Measurements from ENCODE around the gene RNU4-1.

The RNU4-1 gene

GRCh38 chr12:120321382-120322202 is 28.6 kb upstream of the RNU4-1 start:
- H3K9me3 ChIP-seq (ENCODE audit: control insufficient read depth, insufficient read depth, low read length) = no peaks in the 10 kb centered on the region
- H3K4me1 ChIP-seq (ENCODE audit: insufficient read depth, low read length) = no peaks in the 10 kb centered on the region
- no peak overlapping the region for H3K9ac ChIP-seq (ENCODE audit: low read depth, low read length)
- no peaks in the 10 kb centered on the region for H3K36me3 ChIP-seq (ENCODE audit: insufficient read depth, low read length)

GRCh38 chr12:120317224-120318105 is 24.4 kb upstream of the RNU4-1 start:
- no peaks in the 10 kb centered on the region for H3K4me1 ChIP-seq (ENCODE audit: insufficient read depth, low read length)
- H3K36me3 ChIP-seq (ENCODE audit: insufficient read depth, low read length) = no peaks in the 10 kb centered on the region
- peak overlapping the region; percentile 64 for H3K9ac ChIP-seq (ENCODE audit: low read depth, low read length)
- H3K9me3 ChIP-seq (ENCODE audit: control insufficient read depth, insufficient read depth, low read length) = no peaks in the 10 kb centered on the region

- Histone ChIP-seq H3K9ac (ENCODE audit: low read depth, low read length) (peak overlapping the region; percentile 64), H3K36me3 (ENCODE audit: insufficient read depth, low read length) (no peaks in the 10 kb centered on the region), H3K9me3 (ENCODE audit: control insufficient read depth, insufficient read depth, low read length) (no peaks in the 10 kb centered on the region), H3K4me1 (ENCODE audit: insufficient read depth, low read length) (no peaks in the 10 kb centered on the region)
These were observed 23.8 kb upstream of the RNU4-1 start for GRCh38 chr12:120316798-120317223.

- Histone ChIP-seq H3K9me3 (ENCODE audit: control insufficient read depth, insufficient read depth, low read length) (no peaks in the 10 kb centered on the region), H3K4me1 (ENCODE audit: insufficient read depth, low read length) (no peaks in the 10 kb centered on the region), H3K36me3 (ENCODE audit: insufficient read depth, low read length) (no peaks in the 10 kb centered on the region), H3K9ac (ENCODE audit: low read depth, low read length) (no peak overlapping the region)
These were observed 21.2 kb upstream of the RNU4-1 start for GRCh38 chr12:120314220-120314619.

- H3K9me3 ChIP-seq (ENCODE audit: control insufficient read depth, insufficient read depth, low read length) = no peaks in the 10 kb centered on the region
- H3K4me1 ChIP-seq (ENCODE audit: insufficient read depth, low read length) = no peaks in the 10 kb centered on the region
- H3K9ac ChIP-seq (ENCODE audit: low read depth, low read length) = peak within 1 kb of the TSS; percentile 75
- H3K36me3 ChIP-seq (ENCODE audit: insufficient read depth, low read length) = no peaks in the 10 kb centered on the region
These were observed 9.2 kb upstream of the RNU4-1 start, which contains the start of gene SIRT4 for GRCh38 chr12:120301962-120302815. TSS of gene SIRT4 (plus strand) at chr12:120302321. CDS start at chr12:120303562, 1,241 bp downstream.

- Histone ChIP-seq H3K36me3 (ENCODE audit: insufficient read depth, low read length) (no peaks in the 10 kb centered on the region), H3K4me1 (ENCODE audit: insufficient read depth, low read length) (peaks cover 7% of the 10 kb centered on the region; the same call in 1 of the 2 replicates), H3K9me3 (ENCODE audit: control insufficient read depth, insufficient read depth, low read length) (no peaks in the 10 kb centered on the region), H3K9ac (ENCODE audit: low read depth, low read length) (peak overlapping the region; percentile 58)
These were observed 701 bp downstream of the RNU4-1 start for GRCh38 chr12:120292411-120292660.

GRCh38 chr12:120290609-120291305 is 2.3 kb downstream of the RNU4-1 start:
- peaks cover 7% of the 10 kb centered on the region; the same call in 1 of the 2 replicates for H3K4me1 ChIP-seq (ENCODE audit: insufficient read depth, low read length)
- H3K36me3 ChIP-seq (ENCODE audit: insufficient read depth, low read length) = no peaks in the 10 kb centered on the region
- peak overlapping the region; percentile 53 for H3K9ac ChIP-seq (ENCODE audit: low read depth, low read length)
- H3K9me3 ChIP-seq (ENCODE audit: control insufficient read depth, insufficient read depth, low read length) = no peaks in the 10 kb centered on the region

- no peaks in the 10 kb centered on the region for H3K36me3 ChIP-seq (ENCODE audit: insufficient read depth, low read length)
- H3K9me3 ChIP-seq (ENCODE audit: control insufficient read depth, insufficient read depth, low read length) = no peaks in the 10 kb centered on the region
- H3K9ac ChIP-seq (ENCODE audit: low read depth, low read length) = no peak overlapping the region
- H3K4me1 ChIP-seq (ENCODE audit: insufficient read depth, low read length) = no peaks in the 10 kb centered on the region
These were observed 5.5 kb downstream of the RNU4-1 start for GRCh38 chr12:120287491-120287890.

- no peaks in the 10 kb centered on the region for H3K9me3 ChIP-seq (ENCODE audit: control insufficient read depth, insufficient read depth, low read length)
- H3K36me3 ChIP-seq (ENCODE audit: insufficient read depth, low read length) = no peaks in the 10 kb centered on the region
- no peak overlapping the region for H3K9ac ChIP-seq (ENCODE audit: low read depth, low read length)
- no peaks in the 10 kb centered on the region for H3K4me1 ChIP-seq (ENCODE audit: insufficient read depth, low read length)
These were observed 6.1 kb downstream of the RNU4-1 start for GRCh38 chr12:120286768-120287490.

- peaks cover under 1% of the 10 kb centered on the region; the same call in 1 of the 2 replicates for H3K9me3 ChIP-seq (ENCODE audit: control insufficient read depth, insufficient read depth, low read length)
These were observed 8.7 kb downstream of the RNU4-1 start for GRCh38 chr12:120284381-120284780.

GRCh38 chr12:120283318-120283717 is 9.7 kb downstream of the RNU4-1 start:
- Histone ChIP-seq H3K4me1 (ENCODE audit: insufficient read depth, low read length) (no peaks in the 10 kb centered on the region), H3K9ac (ENCODE audit: low read depth, low read length) (no peak overlapping the region), H3K36me3 (ENCODE audit: insufficient read depth, low read length) (no peaks in the 10 kb centered on the region), H3K9me3 (ENCODE audit: control insufficient read depth, insufficient read depth, low read length) (peaks cover 5% of the 10 kb centered on the region; the same call in 1 of the 2 replicates)

More at GRCh38 chr12:120284381-120284780, 8.7 kb downstream of the RNU4-1 start:
- no peaks in the 10 kb centered on the region for H3K4me1 ChIP-seq (ENCODE audit: insufficient read depth, low read length)
- H3K36me3 ChIP-seq (ENCODE audit: insufficient read depth, low read length) = no peaks in the 10 kb centered on the region
- H3K9ac ChIP-seq (ENCODE audit: low read depth, low read length) = no peak overlapping the region

- H3K36me3 ChIP-seq (ENCODE audit: insufficient read depth, low read length) = no peaks in the 10 kb centered on the region
- H3K9ac ChIP-seq (ENCODE audit: low read depth, low read length) = no peak overlapping the region
These were observed 14.6 kb downstream of the RNU4-1 start for GRCh38 chr12:120278137-120279069.

More at GRCh38 chr12:120278137-120279069, 14.6 kb downstream of the RNU4-1 start:
- Histone ChIP-seq H3K9me3 (ENCODE audit: control insufficient read depth, insufficient read depth, low read length) (peaks cover 5% of the 10 kb centered on the region; the same call in 1 of the 2 replicates), H3K4me1 (ENCODE audit: insufficient read depth, low read length) (no peaks in the 10 kb centered on the region)

Data from ES-I3 (cell line).